Skin epidermis (tissue), 12 donors: ENCODE measurements around the gene NAV2.
A peak's percentile ranks its signal among the peaks of the same experiment; 100 is the strongest.

Experiments used
- H3K27ac ChIP-seq, 21 experiments: fragments of 200-600 bp; sonication (generic) in 11 of 21; one replicate each; pipeline ENCODE4 v1.5.0; 2020; ENCODE audit warnings: mild to moderate bottlenecking in 3 of 21, inconsistent platforms in 2 of 21, moderate library complexity in 2 of 21
- H3K4me3 ChIP-seq, 7 experiments: fragments of 200-600 bp; sonication (generic) in 2 of 7; one replicate each; pipeline ENCODE4 v1.5.0; 2020; ENCODE audit warnings: inconsistent platforms in 2 of 7, mild to moderate bottlenecking in 2 of 7, moderate library complexity in 1 of 7

NAV2 gene

GRCh38 chr11:19903620-19904069, 191.0 kb downstream of the NAV2 start:
- no peak overlapping the region for H3K4me3 ChIP-seq
- no peak overlapping the region for H3K27ac ChIP-seq

DNA sequence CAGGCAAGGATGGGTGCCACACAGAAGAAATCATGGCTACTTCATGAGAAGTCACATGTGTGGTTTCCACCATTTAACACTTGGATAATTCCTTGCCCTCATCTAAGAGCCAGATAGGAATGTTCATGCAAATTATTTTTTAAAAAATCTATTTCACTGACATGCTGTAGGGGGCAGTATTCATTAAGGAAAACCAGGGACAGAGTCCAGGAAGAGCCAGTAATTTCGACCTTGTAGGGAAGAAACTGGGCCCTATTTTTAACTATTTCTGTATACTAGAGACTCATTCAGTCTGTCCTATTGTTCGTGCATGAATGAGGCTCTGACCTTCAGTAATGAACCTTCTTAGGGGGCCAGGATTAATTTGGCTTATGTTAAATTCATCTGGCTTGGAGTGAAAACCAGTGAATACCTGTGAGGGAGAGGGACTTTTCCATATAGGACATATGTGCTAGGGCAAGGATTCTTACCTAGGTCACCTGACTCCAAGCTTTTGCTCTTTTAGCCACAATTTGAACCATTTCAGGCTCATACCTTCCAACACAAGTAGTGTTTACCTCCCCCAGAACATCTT, 192.7 kb downstream of the NAV2 start:
- H3K4me3 ChIP-seq: no peak overlapping the region
- H3K27ac ChIP-seq: no peak overlapping the region

GRCh38 chr11:19906126-19906525, 193.5 kb downstream of the NAV2 start:
- H3K4me3 ChIP-seq: no peak overlapping the region
- no peak overlapping the region for H3K27ac ChIP-seq

DNA sequence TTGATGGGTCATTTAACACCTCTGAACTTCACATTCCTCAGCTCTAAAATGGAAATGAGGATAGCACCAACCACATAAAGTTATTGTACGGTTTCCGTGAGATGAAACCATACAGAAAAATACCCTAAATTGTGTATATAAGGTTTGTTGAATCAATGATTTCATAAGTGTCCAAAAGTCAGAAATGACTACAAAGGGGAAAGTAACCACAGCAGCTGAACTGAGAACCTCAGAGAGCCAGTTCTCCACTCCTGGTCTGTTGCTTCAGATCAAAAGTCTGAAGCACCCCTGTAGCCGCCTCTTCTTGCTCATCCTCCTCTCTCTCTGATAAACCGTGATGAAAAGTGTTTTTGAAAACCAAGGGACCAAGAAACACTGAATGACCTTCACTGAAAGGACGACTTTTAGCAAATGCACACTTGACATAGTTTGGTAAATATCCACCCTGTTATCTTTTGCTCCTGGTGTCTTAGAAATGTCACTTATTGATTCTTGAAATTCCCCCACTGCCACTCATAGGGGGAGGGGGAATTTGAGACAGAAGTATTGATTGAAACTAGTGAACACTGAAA, 194.5 kb downstream of the NAV2 start:
- H3K27ac ChIP-seq: no peak overlapping the region
- H3K4me3 ChIP-seq: no peak overlapping the region

DNA sequence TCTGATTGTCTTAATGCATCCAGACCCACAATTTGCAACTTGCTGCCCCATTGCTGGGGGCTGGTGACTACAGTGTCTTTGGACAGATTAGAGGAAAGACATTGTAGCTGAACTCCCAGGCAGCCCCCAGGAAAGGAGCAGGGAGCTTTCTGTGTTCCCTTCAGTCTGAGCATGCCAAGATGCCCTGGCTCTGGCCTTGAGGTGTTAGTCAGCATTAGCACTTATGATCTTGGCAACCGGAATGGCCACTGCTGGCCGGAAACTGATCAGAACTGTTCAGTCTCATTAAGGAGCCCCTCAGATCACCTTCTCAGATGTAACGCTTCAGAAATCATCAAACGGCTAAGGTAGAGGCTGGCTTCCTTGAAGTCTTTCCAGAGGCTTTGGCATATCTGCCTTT, 195.2 kb downstream of the NAV2 start:
- Histone ChIP-seq H3K4me3 (no peak overlapping the region), H3K27ac (no peak overlapping the region)

DNA sequence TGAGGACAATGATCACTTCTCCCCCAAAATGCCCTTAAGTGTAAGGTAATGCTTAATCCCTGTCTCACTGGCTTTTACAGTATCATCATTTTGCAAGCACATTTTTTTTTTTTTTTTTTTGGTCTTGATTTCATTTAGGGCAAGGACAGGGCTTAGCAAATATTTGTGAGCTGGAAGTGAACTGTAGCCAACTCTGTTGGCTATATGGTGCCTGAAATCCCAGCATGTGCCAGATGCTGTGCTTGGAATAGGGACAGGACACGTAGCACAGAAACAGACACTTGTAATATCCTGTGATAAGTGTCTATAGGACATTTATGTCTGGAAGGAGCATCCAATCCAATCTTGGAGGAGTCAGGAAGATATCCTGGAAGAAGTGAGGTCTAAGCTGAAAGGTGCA, 198.3 kb downstream of the NAV2 start:
- no peak overlapping the region for H3K27ac ChIP-seq

GRCh38 chr11:19912115-19912957, 199.7 kb downstream of the NAV2 start:
- Histone ChIP-seq H3K27ac (no peak overlapping the region), H3K4me3 (no peak overlapping the region)

More for the DNA sequence above, 198.3 kb downstream of the NAV2 start:
- H3K4me3 ChIP-seq: no peak overlapping the region

DNA sequence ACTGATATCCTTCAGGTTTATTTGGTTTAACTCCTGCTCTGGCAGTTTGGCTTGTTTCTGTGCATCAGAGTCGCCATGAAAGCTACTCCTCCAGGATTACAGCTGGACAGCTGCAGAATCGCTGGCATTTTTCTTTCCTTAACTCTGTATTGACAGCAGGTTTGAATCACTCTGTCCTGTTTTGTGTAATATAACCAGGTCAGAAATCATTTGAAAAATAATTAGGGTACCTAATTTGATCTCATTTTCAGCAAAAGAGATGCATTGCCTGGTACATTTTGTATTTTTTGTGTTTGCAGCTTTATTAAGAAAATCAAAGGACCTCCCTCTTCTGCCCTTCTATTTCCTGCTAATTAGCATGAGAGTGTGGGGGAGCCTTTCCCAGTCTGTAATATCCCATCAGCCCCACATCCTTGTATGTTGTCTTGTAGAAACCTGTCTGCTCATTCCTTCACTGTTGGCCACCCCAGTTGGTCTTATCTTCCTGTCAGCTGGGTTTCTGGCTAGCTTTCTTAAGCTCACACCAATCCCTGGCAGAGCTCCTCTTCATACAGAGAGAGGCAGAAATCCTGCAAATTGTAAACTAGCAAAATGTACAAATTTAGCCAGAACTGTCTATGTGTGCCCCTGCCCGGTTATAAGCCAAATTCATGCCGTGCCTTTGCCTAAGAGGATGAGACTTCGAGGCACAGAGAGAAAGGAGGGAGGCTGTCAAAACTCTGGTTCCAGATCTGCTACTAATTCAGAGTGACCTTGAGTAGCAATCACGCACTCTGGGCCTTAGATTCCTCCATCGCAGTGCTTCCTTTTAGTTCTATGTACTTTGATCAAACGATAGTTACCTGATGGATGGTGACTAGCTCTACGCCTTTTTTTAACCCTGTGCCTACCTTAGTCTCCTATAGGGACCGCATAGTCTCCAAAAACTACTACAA, 200.6 kb downstream of the NAV2 start:
- Histone ChIP-seq H3K27ac (no peak overlapping the region), H3K4me3 (no peak overlapping the region)

- Histone ChIP-seq H3K4me3 (no peak overlapping the region), H3K27ac (no peak overlapping the region)
Measured at GRCh38 chr11:19913893-19914249, 201.2 kb downstream of the NAV2 start.

- no peak overlapping the region for H3K27ac ChIP-seq
- no peak overlapping the region for H3K4me3 ChIP-seq
Measured at GRCh38 chr11:19915808-19916207, 203.2 kb downstream of the NAV2 start.

GRCh38 chr11:19917069-19917468, 204.4 kb downstream of the NAV2 start:
- no peak overlapping the region for H3K4me3 ChIP-seq
- H3K27ac ChIP-seq: no peak overlapping the region

DNA sequence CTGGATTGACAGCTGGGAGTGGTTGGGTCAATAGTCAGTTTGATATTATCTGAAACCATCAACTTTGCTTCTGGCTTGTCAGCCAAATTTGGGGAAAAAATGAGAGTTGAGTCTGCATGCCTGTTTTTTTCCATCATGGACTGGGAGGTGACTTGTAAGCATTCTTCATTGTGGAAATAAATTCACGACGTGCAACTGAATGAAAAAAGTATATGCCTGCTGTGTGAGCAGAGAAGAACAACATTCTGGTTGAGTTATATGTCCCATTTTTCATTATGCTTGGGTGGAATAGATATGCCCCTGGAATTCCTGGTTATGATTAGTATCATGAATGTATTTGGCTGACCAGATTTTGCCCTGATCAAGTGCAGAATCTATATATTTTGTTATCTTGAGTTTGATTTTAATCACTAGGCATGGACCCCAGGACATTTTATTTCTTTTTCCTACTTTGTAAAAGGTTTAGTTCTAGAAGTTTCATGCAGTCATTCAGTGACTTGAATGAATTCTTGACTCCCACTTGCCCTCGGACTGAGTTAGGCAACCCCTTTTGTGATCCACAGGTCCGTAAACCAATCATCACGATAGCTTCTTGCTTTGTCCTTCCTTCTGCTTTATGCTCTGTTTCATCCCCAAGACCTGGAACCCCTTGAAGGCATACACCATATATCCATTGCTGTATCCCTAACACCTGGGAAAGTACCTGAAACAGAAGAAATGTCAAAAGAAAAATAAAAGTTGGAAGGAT, 205.8 kb downstream of the NAV2 start:
- H3K27ac ChIP-seq: peak overlapping the region in 4 of 21 experiments; percentile 23 to 66 (median 48)
- H3K4me3 ChIP-seq: no peak overlapping the region

- Histone ChIP-seq H3K27ac (peak overlapping the region in 12 of 21 experiments; percentile 17 to 66 (median 40)), H3K4me3 (no peak overlapping the region)
Measured at GRCh38 chr11:19919050-19919561, 206.5 kb downstream of the NAV2 start.

DNA sequence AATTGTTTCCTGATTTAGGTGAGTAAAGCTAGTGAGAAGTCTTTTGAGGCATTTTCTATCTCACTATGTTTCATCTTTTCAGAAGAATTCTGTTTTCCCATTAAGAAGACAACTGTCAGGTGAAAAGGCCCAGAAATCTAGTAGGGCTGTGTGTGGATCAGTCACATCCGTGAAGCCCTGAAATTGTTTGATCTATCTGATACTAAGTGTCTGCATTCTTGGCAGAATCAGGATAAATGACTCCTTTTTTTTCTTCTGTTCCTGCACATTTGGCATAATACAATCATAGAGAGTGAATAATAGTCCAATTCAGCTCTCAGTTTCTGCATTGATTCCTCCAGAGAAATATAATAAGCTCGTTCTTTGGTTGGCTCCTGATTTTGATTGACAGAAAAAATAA, 208.3 kb downstream of the NAV2 start:
- Histone ChIP-seq H3K27ac (no peak overlapping the region), H3K4me3 (no peak overlapping the region)

DNA sequence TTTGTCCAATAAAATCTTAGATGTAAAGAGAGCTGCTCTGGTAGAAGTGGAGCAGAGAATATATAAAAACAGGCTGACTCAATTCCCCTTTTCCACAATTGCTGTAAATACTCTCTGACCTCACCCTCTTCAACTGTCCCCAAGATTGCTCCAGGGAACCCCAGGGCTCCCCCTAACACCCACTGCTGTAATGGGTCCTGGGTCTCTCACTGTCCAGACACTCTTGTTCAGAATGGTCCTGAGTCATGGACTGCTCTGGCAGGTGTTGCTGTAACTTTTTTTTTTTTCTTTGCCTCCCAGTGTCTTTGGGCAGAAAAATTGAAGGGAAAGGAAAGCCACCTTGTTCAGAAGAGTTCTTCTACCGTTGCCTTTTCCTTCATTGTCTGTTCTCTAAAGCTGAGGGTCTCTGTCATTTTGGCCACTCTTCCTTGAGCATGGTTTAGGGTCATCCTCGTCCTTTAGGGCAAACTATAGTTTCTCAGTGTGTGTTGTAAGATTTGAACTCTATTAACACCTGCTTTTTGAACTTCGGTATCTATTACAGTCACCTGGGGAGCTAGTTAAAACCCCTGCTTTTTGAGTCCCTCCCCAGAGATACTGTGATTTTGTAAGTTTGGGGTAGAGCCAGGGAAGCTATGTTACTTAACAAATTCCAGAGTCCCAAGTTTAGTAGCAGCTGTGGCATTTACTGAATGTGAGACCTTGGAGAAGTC, 209.5 kb downstream of the NAV2 start:
- Histone ChIP-seq H3K4me3 (no peak overlapping the region), H3K27ac (no peak overlapping the region)

- Histone ChIP-seq H3K27ac (no peak overlapping the region), H3K4me3 (no peak overlapping the region)
Measured at GRCh38 chr11:19922689-19923035, 210.0 kb downstream of the NAV2 start.

DNA sequence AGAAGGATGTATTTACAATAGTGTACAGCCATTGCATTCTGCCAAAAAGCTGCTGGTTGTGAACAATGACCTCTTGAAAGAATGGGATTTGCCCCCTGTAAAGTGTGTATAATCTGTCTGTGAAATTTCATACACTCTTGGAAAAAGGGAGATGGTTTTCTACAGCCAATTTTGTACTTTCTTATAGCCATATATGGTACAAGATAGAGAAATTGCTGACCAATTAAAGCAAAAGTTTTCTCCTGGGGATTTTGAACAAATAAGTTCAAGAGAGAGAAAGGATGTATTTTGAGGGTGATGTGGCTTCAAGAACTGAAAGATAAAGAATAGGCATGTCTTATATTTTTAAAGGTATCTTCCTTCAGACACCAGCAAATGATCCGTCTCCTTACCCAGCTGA, 211.0 kb downstream of the NAV2 start:
- Histone ChIP-seq H3K27ac (no peak overlapping the region), H3K4me3 (no peak overlapping the region)

GRCh38 chr11:19924311-19924710, 211.7 kb downstream of the NAV2 start:
- no peak overlapping the region for H3K4me3 ChIP-seq
- no peak overlapping the region for H3K27ac ChIP-seq

DNA sequence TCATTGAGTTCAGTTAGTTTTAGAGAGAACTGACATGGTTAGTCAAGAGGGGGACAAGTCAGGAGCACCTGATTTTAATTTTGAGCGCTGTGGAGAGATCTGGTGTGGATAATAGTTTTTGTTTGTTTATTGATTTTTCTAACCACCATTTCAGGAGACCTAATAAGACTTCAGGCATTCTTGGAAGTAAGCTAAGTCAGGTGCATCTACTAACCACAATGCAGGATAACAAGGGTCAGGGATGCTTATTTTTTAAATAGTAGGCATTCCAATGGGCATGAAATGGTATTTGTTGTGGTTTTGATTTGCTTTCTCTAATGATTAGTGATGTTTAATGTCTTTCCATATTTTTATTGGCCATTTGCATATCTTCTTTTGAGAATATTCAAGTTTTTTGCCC, 212.1 kb downstream of the NAV2 start:
- H3K27ac ChIP-seq: no peak overlapping the region
- no peak overlapping the region for H3K4me3 ChIP-seq
